Tibial artery (tissue), 4 donors: Measurements from ENCODE around the gene SLC15A3.
A peak's percentile ranks its signal among the peaks of the same experiment; 100 is the strongest.

Experiments used
- DNase-seq, 2 donors: peaks; one replicate each; pipeline ENCODE4 v3.0.0-alpha.2; 2019
- H3K27ac ChIP-seq, 2 donors: fragments of 200-600 bp; sonication (generic) in 1 of 2; 1 replicate in 1 of 2; 2 replicates in 1 of 2; pipeline ENCODE4 v1.5.1; 2018 to 2019; ENCODE audit warnings: mild to moderate bottlenecking in 1 of 2
- H3K27me3 ChIP-seq, 2 donors: fragments of 200-600 bp; sonication (generic) in 1 of 2; one replicate each; pipeline versions ENCODE4 v1.5.1 to v1.6.0; 2016 to 2019
- H3K36me3 ChIP-seq, 3 donors: fragments of 200-600 bp; sonication (generic) in 2 of 3; one replicate each; pipeline ENCODE4 v1.5.1; 2016 to 2019; ENCODE audit warnings: mild to moderate bottlenecking in 2 of 3
- H3K4me1 ChIP-seq, 4 donors: fragments of 200-600 bp; sonication (generic) in 2 of 4; 1 replicate in 3 of 4; 2 replicates in 1 of 4; pipeline ENCODE4 v1.5.1; 2016 to 2019
- H3K4me3 ChIP-seq, 2 donors: fragments of 200-600 bp; sonication (generic) in 1 of 2; 1 replicate in 1 of 2; 2 replicates in 1 of 2; pipeline ENCODE4 v1.5.1; 2018 to 2019; ENCODE audit warnings: mild to moderate bottlenecking in 2 of 2
- H3K9me3 ChIP-seq, 3 donors: fragments of 200-600 bp; sonication (generic) in 1 of 3; one replicate each; pipeline ENCODE4 v1.5.1; 2016 to 2019
- CTCF ChIP-seq, 2 experiments: fragments of 200-600 bp in 1 of 2; fragments of 450-650 bp in 1 of 2; IDR thresholded peaks; one replicate each; pipeline ENCODE4 v1.5.1; 2017 to 2019; ENCODE audit warnings: antibody characterized with exemption in 2 of 2, mild to moderate bottlenecking in 1 of 2, moderate library complexity in 1 of 2
- intact Hi-C: fragments of 100-400 bp; cut with DNase I; formaldehyde crosslinking; loops from one replicate; pipeline ENCODE4 v1.15.0; 2023; ENCODE audit warnings: low total_unique reads

The SLC15A3 gene

GRCh38 chr11:60924110-60924905, 27.7 kb downstream of the SLC15A3 start, which contains the start of gene TMEM132A:
TSS of gene TMEM132A (plus strand) at chr11:60924460. CDS start at chr11:60924634, 174 bp downstream.
- Histone ChIP-seq H3K4me3 (peak within 1 kb of the TSS; percentile 52 to 70), H3K36me3 (peaks cover 35 to 40% (median 38%) of the 10 kb centered on the region in 3 donors), H3K27ac (no peak within 1 kb of the TSS), H3K4me1 (peaks cover 0 to 29% (median 20%) of the 10 kb centered on the region in 4 donors), H3K9me3 (no peaks in the 10 kb centered on the region), H3K27me3 (peaks cover 0 to 31% of the 10 kb centered on the region in 2 donors)
- no peak for DNase-seq
- intact Hi-C loops: loop anchor here (10.0 kb wide), 1 partner anchor 200 kb away; no protein-coding TSS in a partner anchor
- TF ChIP-seq CTCF (IDR thresholded peaks at IDR 0.05): no peak

- no peak overlapping the region for H3K4me3 ChIP-seq
- H3K4me1 ChIP-seq: peaks cover 0 to 34% (median 20%) of the 10 kb centered on the region in 4 donors
- H3K27ac ChIP-seq: no peak overlapping the region
- peaks cover 0 to 31% of the 10 kb centered on the region in 2 donors for H3K27me3 ChIP-seq
- no peak for TF ChIP-seq CTCF (IDR thresholded peaks at IDR 0.05)
- intact Hi-C loops: loop anchor here (10.0 kb wide), 1 partner anchor 201 kb away; no protein-coding TSS in a partner anchor
- H3K9me3 ChIP-seq: no peaks in the 10 kb centered on the region
- no peak for DNase-seq
- H3K36me3 ChIP-seq: peaks cover 35 to 40% (median 38%) of the 10 kb centered on the region in 3 donors
Observed at GRCh38 chr11:60923800-60924109, 28.2 kb downstream of the SLC15A3 start.

- Histone ChIP-seq H3K4me3 (no peak overlapping the region), H3K4me1 (peaks cover 0 to 37% (median 20%) of the 10 kb centered on the region in 4 donors), H3K9me3 (no peaks in the 10 kb centered on the region), H3K27ac (no peak overlapping the region), H3K36me3 (peaks cover 35 to 40% (median 38%) of the 10 kb centered on the region in 3 donors), H3K27me3 (peaks cover 0 to 31% of the 10 kb centered on the region in 2 donors)
- no peak for DNase-seq
- intact Hi-C loops: loop anchor here (10.0 kb wide), 1 partner anchor 201 kb away; no protein-coding TSS in a partner anchor
- no peak for TF ChIP-seq CTCF (IDR thresholded peaks at IDR 0.05)
Observed at GRCh38 chr11:60923326-60923725, 28.6 kb downstream of the SLC15A3 start.

- Histone ChIP-seq H3K27me3 (peaks cover 0 to 31% of the 10 kb centered on the region in 2 donors), H3K4me1 (peaks cover 0 to 37% (median 21%) of the 10 kb centered on the region in 4 donors), H3K4me3 (no peak overlapping the region), H3K36me3 (peaks cover 35 to 40% (median 38%) of the 10 kb centered on the region in 3 donors), H3K27ac (no peak overlapping the region), H3K9me3 (no peaks in the 10 kb centered on the region)
- intact Hi-C loops: loop anchor here (10.0 kb wide), 1 partner anchor 202 kb away; no protein-coding TSS in a partner anchor
- no peak for TF ChIP-seq CTCF (IDR thresholded peaks at IDR 0.05)
- DNase-seq: no peak
Observed at GRCh38 chr11:60922906-60923305, 29.1 kb downstream of the SLC15A3 start.

- Histone ChIP-seq H3K4me3 (no peak overlapping the region), H3K36me3 (peaks cover 35 to 40% (median 38%) of the 10 kb centered on the region in 3 donors), H3K4me1 (peaks cover 0 to 43% (median 24%) of the 10 kb centered on the region in 4 donors), H3K9me3 (no peaks in the 10 kb centered on the region), H3K27ac (no peak overlapping the region), H3K27me3 (peaks cover 0 to 31% of the 10 kb centered on the region in 2 donors)
- TF ChIP-seq CTCF (IDR thresholded peaks at IDR 0.05): no peak
- DNase-seq: no peak
- intact Hi-C loops: loop anchor here (10.0 kb wide), 1 partner anchor 203 kb away; no protein-coding TSS in a partner anchor
Observed at GRCh38 chr11:60921777-60922335, 30.1 kb downstream of the SLC15A3 start.
